ENCODE data around the gene RTP5.
"Not testable (repeated sequence)": the region's sequence is repeated elsewhere in the genome, so short reads cannot be mapped to it uniquely, and the experiment has no call there.

Gene RTP5

DNA sequence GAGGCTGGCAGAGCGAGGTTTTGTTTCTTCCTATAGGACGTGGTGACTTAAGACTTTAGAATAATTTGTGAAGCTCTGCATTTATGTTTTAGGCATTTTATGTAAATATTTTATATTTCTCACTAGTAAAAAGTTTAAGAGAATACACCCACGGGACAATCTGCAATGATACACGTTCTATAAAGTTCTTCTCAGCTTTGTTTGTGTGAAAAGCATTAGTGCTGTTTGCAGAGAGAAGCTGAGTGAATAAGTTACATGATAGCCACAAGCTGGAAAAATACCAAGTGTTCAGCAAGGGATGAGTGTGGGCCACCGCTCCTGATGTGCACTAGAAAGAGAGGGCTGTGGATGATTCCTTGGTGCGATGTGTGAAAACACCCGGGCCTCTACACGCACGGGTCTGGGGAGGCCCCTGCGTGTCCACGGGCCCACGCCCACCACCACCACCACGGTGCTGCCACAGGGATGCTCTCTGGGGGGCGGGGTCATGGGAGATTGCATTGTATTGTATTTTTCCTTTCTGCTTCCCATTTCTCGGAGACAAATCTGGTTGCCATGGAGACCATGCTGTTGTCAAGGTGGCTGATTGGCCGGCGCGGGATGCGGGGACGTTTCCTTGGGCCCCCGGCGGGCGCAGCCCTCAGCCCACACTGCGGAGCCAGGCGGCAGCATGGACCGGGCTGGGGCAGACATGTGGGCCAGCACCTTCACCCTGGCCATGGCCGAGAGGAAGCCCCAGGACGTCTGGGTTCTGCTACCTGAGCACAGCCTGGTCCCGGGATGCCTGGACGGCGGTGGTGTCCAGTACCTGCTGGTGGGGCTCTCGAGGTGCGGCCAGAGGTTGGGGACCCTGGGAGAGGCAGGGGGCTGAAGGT lies at the start of gene RTP5:
TSS of gene RTP5 (plus strand) at position 643 of the 875 bp plus-strand sequence. CDS start at position 671, 28 bp downstream.
- no peak for DNase-seq

DNA sequence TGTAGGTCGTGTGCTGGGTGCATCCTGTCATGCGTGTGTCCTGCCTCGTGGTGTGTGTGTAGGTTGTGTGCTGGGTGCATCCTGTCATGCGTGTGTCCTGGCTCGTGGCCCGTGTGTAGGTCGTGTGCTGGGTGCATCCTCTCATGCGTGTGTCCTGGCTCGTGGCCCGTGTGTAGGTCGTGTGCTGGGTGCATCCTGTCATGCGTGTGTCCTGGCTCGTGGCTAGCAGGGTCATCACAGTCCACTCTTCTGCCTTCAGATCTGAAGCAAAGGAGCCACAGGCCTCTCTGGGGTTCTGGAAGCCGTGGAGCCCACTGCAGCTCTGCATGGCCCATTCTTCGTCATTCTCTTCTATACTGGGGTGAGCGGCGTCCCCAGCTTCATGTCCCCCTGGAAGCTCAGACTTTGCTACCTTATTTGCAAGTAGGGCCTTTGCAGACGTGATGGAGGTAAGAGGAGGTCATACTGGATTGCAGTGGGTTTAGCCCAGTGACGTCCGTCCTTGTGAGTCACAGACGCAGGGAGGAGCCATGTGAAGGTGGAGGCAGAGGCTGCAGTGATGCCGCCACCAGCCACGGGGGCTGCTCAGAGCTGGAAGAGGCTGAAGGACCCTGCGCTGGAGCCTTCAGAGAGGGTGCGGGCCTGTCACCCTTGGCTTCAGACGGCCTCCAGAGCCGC lies 49.4 kb upstream of the RTP5 start:
- DNase-seq, result not testable (repeated sequence)

DNA sequence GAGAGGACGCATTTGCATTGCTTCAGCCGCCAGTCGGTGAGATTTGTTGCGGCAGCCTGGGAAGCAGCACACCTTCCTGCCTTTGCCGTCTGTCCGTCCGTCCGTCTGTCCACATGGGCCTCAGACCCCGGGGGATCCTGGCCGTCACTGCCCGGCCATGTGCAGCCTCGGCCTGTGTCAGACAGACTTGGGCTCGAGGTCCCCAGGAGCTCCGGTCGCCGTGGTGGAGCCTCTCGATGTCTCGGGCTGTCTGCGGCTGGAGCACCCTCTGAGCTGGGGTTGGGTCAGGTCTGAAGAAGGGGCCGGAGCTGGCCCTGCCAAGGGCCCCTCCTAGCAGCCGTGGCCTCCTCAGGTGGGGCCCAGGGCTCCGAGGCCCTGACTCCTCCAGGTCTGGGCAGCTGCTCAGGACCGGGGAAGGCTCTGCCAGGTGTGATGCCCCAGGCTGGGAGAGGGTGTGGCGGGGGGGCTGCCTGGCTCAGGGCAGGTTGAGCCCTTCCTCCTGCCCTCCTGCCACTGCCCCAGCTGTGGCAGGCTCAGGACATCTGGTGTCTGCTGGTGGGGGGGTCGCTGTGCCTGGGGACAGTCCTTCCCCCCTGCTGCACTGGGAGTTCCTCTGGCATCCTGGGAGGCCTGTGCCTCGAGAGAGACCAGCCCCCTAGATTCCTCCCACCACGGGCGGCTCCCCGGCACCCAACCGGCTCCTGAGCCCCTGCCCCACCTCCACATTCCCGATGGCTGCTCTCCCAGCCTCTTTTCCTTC lies 48.7 kb upstream of the RTP5 start:
- no peak for DNase-seq

DNA sequence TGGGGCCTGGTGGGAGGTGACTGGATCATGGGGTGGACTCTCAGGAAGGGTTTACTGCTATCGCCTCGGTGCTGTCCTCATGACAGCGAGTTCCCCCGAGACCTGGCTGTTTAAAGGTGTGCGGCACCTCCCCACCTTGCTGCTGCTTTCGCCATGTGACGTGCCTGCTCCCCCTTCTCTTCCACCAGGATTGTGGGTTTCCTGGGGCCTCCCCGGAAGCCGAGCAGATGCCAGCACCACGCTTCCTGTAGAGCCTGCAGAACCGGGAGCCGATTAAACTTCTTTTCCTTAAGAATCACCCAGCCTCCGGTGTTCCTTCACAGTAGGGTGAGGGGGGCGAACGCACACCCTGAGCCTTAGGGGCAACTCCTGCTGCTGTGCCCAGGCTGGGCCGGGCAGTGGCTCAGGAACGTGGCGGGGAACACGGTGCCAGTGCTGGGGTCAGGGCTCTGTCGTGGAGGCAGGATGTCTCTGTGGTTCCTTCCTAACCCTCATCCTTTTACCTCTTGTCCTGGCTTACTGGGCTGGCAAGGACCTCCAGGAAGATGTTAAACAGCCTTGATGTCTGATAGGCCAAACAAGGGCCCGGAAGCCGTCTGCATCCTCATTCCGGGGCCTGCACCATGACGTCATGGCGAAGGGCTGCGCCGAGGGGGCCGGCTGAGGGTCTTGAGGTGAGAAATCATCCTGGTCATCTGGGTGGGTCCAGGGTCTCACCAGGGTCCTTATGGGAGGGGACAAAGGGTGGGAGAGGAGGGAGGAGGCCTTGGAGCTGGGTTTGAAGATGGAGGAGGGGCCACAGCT lies 47.9 kb upstream of the RTP5 start:
- DNase-seq, result no peak

DNA sequence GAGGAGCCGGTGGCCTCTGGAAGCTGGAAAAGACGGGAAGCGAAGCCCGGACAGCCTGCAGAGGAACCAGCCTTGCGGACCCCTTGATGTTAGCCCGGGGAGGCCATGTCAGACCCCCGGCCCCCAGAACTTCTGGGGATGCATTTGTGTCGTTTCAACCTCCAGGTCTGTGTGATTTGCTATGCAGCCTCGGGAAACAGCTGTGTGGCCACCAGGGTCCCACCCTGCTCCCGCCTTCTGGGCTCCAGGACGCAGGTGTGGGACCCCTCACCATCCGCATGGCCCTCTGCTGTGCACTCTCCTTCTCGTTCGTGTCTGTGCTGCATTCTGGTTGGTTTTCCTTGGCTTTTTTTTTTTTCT lies 47.3 kb upstream of the RTP5 start:
- DNase-seq, result no peak

DNA sequence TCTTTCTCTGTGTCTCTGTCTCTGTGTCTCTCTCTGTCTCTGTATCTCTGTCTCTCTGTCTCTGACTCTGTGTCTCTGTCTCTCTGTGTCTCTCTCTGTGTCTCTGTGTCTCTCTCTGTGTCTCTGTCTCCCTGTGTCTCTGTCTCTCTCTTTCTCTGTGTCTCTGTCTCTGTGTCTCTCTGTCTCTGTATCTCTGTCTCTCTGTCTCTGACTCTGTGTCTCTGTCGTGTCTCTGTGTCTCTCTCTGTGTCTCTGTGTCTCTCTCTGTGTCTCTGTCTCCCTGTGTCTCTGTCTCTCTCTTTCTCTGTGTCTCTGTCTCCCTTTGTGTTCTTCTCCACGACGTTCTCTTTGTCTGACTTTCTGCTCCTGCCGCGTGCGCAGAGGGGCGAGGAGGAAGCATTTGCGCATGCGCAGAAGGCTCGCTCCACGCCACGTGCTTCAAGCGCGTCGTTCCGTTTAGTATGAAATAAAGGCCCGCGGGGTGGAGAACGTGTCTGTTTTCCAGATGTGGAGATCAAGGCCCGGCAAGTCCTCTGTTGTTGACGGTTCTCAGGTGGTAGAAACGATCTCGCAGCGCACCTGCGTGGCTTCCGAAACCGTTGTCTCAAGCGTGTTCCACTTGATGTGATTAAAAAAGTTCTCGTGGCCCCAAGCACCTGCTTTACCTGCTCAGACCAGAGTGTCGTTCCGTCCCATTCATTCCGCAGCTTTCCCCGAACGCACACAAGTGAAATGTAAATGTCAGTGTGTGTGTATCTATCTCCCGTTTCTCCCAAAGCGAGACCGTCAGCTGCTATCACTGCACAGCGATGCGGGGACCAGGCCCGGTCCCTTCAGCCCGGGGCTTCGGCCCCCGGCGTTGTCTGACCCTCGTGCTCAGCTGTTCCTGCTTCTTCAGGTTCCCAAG lies 45.7 kb upstream of the RTP5 start:
- DNase-seq, result not testable (repeated sequence)

DNA sequence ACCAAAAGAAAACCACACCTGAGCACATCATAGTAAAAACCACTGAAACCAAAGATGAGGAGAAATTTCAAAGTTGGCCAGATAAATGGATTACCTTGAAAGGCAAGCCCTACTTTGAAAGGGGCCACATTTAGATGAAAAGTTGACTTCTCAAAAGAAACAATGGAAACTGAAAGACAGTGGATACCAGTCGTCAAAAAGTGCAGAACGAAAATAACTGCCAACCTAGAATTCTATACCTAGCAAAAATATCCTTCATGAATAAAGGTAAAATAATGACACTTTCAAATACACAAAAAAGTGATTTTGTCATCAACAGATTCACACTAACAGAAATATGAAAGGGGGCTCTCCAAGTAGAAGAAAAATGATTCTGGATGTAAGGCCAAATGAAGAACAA lies 42.1 kb upstream of the RTP5 start:
- no peak for DNase-seq

DNA sequence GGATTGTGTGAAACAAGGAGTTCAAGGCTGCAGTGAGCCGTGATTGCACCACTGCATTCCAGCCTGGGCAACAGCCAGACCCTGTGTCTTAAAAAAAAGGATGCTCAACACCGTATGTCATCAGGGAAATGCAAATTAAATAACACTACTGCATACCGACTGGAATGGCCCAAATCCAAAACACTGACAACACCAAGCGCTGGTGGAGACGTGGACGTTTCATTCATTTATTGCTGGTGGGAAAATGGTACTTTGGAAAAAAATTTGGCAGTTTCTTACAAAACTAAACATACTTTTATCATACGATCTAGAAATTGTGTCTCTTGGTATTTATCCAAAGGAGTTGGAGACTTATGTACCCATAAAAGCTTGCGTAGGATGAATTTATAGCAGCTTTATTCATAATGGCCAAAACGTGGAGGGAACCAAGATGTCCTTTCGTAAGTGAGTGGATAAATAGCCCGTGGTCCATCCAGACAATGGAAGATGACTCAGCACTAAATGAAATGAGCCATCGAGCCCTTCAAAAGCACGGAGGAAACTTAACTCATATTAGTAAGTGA lies 36.3 kb upstream of the RTP5 start:
- DNase-seq, result no peak

DNA sequence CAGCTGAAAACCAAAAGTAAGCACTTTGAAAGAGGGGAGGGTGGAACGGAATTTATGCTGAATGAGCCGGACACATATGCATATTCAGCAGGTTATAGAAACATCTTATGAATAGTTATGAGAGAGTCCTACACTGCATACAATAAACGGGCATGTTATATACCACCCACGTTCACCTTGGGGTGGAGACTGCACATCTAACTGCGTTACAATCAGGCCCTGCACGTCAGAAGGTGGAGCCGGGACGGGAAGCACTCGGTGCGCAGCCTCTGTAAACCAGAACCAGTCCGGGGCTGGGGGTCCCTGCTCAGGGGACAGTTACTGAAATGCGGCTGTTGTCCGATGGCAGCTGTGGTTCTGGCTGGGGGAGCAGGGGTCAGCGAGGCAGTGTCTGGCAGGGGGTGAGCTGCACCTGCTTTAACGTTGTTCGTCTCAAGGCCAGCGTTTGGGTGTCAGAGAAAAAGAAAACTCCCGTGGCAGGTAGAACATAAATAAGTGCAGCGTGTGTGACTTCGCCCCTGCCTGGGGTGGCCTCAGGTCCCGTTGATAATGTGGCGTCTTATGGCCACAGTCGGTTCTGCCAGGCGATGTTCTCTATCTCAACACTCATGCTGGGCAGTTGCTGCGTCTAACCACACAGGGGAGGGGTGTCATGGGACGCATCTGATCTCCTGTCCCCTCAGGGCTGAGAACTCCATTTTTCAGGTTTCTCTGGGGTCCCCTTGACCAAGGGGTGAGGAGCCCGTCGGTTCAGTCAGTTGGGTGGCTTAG lies 35.6 kb upstream of the RTP5 start:
- DNase-seq, result not testable (repeated sequence)

DNA sequence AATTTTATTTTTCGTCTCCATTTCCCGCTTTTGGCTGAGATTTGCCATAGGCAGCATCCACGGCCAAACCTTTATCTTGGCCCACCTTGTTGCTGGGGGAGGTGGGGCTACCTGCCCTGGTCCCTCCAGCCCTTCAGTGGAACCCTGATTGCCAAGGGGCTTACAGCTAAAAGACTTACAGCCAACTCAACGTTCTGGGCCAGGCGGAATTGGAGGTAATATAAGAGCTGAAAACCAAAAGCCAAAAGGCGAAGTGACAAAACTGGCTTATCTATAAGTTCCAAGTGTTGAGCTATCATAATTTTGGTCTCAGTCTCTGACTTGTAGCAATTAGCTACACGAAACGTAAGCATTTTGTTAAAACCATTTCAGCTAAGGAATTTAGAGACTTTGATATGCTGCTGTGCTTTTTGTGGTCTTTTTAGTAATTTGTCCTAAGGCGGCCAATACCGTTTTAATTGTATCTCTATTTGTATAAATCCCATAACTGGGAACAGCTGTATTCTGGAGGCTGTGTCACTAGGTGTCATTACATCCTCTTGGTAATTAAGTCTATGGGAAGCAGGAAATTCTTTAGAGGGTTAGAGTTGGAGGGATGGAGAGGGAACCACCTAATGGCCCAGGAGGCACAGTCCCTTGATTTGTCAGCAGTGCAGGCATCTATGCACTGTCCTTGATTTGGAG lies 34.9 kb upstream of the RTP5 start:
- DNase-seq, result no peak

DNA sequence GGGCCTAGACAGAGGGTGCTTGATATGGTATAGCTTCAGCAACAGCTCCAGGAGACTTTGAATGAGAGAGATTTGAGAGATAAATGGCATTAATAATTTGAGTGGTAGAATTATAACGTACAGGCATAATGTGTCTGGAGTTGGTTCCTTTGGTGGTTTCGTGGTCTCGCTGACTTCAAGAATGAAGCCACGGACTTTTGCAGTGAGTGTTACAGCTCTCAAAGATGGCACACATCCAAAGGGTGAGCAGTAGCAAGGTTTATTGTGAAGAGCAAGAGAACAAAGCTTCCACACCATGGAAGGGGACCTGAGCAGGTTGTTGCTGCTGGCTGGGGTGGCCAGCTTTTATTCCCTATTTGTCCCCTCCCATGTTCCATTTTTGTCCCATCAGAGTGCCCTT lies 33.9 kb upstream of the RTP5 start:
- no peak for DNase-seq

DNA sequence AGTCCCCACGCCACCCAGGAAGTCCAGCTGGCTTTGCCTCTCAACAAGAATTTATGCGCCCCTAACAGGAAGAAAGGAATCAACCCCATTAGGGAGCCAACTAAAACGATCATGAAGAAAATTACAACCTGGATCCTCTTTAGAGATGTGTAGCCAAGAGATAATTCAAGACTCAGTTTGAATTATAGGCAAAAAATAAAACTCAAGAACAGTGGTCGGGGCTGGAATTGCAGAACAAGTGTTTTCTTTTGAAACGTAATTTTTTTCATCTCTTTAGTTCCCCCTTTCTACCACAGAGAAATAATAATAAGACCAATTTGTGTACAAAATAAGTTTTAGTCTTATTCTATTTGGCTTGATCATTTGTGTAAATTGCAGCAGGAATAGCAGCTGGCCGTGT lies 33.2 kb upstream of the RTP5 start:
- no peak for DNase-seq

DNA sequence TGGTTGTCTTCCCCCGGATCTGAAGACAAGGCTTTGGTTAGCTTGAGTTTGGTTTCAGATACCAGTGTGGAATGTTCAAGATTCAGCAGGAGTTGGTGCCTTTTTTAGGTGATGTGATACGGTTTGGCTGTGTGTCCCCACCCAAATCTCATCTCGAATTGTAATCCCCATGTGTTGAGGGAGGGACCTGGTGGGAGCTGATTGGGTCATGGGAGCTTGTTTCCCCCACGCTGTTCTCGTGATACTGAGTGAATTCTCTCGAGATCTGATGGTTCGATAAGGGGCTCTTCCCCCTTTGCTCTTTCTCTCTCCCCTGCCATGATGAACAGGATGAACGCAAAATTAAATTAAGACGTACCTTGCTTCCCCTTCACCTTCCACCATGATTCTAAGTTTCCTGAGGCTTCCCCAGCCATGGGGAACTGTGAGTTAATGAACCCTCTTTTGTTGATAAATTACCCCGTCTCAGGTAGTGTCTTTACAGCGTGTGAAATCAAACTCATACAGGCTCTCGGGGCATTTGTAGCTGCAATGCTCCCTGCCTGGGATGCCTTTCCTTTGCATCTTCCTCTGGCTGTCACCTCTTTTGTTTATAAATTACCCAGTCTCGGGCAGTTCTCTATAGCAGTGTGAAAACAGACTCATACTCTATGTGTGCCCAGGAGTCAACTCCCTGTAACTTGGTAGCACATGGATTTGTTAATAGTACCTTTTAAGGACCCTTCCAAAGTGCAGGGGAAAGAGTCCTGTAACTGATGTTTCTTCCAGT lies 32.1 kb upstream of the RTP5 start:
- DNase-seq, result no peak

DNA sequence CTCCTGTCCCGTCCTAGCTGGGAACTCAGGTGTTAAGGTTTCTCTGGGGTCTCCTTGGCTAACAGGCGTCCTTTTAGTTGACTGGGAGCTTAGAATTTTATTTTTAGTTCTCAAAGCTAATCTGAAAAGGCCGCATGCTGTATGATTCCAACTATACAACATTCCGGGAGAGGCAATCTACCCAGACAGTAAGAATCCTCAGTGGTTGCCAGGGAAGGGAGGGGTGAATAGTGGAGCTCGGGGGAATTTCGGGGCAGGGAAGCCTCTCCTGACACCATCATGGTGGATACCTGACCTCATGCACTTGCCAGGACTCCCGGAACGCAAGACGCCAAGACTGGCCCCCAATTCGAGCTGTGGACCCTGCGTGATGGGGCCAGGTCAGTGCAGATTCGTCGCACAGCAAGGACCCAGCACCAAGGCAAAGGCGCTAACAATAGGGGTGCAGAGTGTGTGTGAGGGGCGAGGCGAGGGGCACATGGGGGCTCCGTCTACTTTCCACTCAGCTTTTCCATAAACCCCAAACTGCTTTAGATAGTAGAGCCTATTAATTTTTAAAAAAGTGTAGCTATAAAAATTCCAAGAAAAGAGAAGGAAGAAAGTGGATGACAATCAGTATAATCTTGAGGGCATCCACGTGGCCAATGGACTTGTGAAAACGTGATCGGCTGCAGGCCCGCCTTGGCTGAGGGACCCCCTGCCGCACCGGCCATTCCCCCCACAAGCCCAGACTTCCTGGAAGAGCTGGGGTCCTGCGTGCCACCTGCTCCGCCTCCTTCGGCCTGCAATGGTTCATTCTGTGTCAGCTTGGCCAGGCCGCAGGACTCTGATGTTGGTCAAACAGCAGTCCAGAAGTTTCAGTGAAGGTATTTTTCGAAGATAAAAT lies 28.1 kb upstream of the RTP5 start:
- no peak for DNase-seq

DNA sequence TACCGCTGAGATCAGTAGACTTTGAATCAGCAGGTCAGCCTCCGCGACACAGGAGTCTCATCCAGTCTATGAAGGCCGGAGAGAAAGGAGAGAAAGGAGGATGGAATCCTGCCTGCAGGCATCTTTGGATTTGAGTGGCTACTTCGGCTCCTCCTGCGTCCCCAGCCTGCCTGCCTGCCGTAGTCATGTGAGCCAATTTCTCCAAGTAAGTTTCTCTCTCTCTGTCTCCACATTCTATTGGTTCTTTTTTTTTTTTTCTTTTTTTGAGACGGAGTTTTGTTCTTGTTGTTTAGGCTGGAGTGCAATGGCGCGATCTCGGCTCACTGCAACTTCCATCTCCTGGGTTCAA lies 27.5 kb upstream of the RTP5 start:
- DNase-seq, result no peak

DNA sequence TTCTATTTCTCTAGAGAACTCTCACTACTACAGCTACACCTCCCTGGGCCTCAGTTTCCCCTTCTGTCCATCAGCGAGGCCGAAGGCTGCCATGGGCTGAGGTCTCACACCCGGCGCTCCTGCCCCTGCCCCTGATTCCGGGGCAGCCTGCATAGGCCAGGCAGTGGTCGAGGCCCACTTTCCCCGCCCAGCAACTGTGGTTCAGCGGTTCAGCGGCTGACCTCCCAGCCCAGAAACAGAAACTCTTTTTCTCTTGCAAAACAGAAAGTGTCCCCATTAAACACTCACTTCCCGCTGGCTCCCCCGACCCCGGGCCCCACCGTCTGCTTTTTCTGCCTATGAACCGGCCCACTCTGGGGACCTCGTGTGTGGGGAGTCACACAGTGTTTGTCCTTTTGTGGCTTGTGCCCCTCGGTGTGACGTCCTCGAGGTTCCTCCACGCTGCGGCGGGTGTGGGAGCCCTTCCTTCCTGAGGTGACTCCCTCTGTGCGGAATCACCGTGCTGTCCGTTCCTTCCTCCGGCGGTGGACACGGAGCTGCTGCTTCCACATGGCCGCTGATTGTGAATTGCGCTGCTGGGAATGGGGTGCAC lies 26.8 kb upstream of the RTP5 start:
- peak; percentile 45 for DNase-seq

DNA sequence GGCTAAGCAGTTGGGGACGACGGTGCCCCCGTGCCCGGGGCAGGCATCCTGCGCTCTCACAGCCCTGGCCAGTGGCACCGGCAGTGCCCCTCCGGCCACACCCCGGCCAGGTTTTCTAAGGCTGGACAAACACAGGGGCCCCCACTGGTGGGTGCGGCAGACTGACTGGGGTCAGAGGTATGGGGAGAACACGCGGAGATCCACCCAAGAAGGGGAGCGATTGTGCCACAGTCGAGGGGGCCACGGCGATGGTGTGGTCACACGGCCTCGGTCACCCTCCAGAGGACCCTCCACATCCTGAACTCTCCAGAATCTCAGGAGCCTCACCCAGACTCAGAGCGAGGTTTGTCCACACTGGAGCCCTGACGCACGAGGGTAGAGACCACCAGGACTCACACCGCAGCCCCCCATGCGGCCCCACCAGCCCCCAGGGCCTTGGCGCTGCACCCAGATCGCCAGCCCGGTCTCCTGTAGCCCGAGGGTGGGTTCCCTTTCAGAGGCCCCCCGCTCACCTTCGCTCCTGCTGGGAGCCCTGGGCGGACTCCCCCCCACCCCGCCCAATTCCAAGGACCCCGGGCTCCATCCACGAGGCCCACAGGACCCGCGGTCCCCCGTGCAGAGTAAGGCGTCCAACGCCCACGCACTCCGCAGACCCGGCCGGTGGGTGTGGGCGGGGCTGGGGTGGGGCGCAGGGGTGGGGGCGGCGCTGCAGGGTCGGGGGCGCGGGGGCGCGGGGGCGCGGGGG lies 26.0 kb upstream of the RTP5 start:
- no peak for DNase-seq

Data from hematopoietic multipotent progenitor cell treated with erythropoietin and hydrocortisone succinate and interleukin-3 and kit ligand, for 6 days (in vitro differentiated cells).